ENCODE results near the gene MRPS18B. TPM values are rescaled to one million over a fixed set of nuclear protein-coding genes. Genes with fewer than 3 reads are reported as not detected.

Gene MRPS18B
- total and polyA plus RNA-seq, 2 of the 13 experiments (the other 11 are each of a cell fraction or from before 2014, with no cell fraction given): 125 to 131 TPM

- TF ChIP-seq KDM5A (IDR thresholded peaks at IDR 0.05; ENCODE audit: borderline replicate concordance, low read length) (peak; percentile 83; the same call in 1 of the 2 replicates), PPARG (CRISPR knock-in tag; conservative IDR thresholded peaks at IDR 0.05) (0 out of 2 replicates have a peak, but pooled peaks have one; percentile 21), SOX6 (IDR thresholded peaks at IDR 0.05) (no peak), SOX6 (CRISPR knock-in tag; IDR thresholded peaks at IDR 0.05) (peak; percentile 92), AHR (CRISPR knock-in tag; IDR thresholded peaks at IDR 0.05) (peak; percentile 92; the same call in 1 of the 2 replicates), ZMYM3 (CRISPR knock-in tag; IDR thresholded peaks at IDR 0.05) (peak; percentile 68; the same call in 1 of the 2 replicates), CEBPG (CRISPR knock-in tag; IDR thresholded peaks at IDR 0.05) (no peak; the same call in 1 of the 2 replicates), NFYC (CRISPR knock-in tag; IDR thresholded peaks at IDR 0.05) (no peak), ZMAT5 (CRISPR knock-in tag; IDR thresholded peaks at IDR 0.05; ENCODE audit: borderline replicate concordance, low read depth) (0 out of 2 replicates have a peak, but pooled peaks have one; percentile 80), ZNF713 (CRISPR knock-in tag; IDR thresholded peaks at IDR 0.05) (peak; percentile 87; the same call in 1 of the 2 replicates), IRF9 (CRISPR knock-in tag; IDR thresholded peaks at IDR 0.05; ENCODE audit: borderline replicate concordance) (peak; percentile 96), SALL1 (CRISPR knock-in tag; IDR thresholded peaks at IDR 0.05) (peak; percentile 95), NCOR1 (IDR thresholded peaks at IDR 0.05; ENCODE audit: borderline replicate concordance, low read length) (peak; percentile 78; the same call in 1 of the 2 replicates), HNF4G (IDR thresholded peaks at IDR 0.05; ENCODE audit: borderline replicate concordance, low read depth, low read length) (no peak), HNF4G (CRISPR knock-in tag; IDR thresholded peaks at IDR 0.05; ENCODE audit: borderline replicate concordance, low read depth) (peak; percentile 86; the same call in 1 of the 2 replicates), HHEX (CRISPR knock-in tag; IDR thresholded peaks at IDR 0.05) (no peak), RBAK (CRISPR knock-in tag; IDR thresholded peaks at IDR 0.05) (no peak), NFIB (CRISPR knock-in tag; IDR thresholded peaks at IDR 0.05; ENCODE audit: borderline replicate concordance) (no peak), TRAFD1 (CRISPR knock-in tag; IDR thresholded peaks at IDR 0.05; ENCODE audit: borderline replicate concordance) (no peak), ZNF607 (CRISPR knock-in tag; IDR thresholded peaks at IDR 0.05; ENCODE audit: borderline replicate concordance) (peak; percentile 96)
- TF ChIP-seq, protein P1, sequence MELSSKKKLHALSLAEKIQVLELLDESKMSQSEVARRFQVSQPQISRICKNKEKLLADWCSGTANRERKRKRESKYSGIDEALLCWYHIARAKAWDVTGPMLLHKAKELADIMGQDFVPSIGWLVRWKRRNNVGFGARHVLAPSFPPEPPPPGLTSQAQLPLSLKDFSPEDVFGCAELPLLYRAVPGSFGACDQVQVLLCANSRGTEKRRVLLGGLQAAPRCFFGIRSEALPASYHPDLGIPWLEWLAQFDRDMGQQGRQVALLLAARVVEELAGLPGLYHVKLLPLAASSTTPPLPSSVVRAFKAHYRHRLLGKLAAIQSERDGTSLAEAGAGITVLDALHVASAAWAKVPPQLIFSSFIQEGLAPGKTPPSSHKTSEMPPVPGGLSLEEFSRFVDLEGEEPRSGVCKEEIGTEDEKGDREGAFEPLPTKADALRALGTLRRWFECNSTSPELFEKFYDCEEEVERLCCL (CRISPR knock-in tag; IDR thresholded peaks at IDR 0.05; ENCODE audit: borderline replicate concordance): peak; percentile 96; the same call in 1 of the 2 replicates
- TF ChIP-seq, protein P2, sequence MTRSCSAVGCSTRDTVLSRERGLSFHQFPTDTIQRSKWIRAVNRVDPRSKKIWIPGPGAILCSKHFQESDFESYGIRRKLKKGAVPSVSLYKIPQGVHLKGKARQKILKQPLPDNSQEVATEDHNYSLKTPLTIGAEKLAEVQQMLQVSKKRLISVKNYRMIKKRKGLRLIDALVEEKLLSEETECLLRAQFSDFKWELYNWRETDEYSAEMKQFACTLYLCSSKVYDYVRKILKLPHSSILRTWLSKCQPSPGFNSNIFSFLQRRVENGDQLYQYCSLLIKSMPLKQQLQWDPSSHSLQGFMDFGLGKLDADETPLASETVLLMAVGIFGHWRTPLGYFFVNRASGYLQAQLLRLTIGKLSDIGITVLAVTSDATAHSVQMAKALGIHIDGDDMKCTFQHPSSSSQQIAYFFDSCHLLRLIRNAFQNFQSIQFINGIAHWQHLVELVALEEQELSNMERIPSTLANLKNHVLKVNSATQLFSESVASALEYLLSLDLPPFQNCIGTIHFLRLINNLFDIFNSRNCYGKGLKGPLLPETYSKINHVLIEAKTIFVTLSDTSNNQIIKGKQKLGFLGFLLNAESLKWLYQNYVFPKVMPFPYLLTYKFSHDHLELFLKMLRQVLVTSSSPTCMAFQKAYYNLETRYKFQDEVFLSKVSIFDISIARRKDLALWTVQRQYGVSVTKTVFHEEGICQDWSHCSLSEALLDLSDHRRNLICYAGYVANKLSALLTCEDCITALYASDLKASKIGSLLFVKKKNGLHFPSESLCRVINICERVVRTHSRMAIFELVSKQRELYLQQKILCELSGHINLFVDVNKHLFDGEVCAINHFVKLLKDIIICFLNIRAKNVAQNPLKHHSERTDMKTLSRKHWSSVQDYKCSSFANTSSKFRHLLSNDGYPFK (CRISPR knock-in tag; IDR thresholded peaks at IDR 0.05; ENCODE audit: borderline replicate concordance): peak; percentile 92
Observed at GRCh38 chr6:30647242-30648116, 29.8 kb downstream of the MRPS18B start (continued).

Measured in HepG2 (cell line).